ENCODE data around the gene CNN2.

The CNN2 gene

DNA sequence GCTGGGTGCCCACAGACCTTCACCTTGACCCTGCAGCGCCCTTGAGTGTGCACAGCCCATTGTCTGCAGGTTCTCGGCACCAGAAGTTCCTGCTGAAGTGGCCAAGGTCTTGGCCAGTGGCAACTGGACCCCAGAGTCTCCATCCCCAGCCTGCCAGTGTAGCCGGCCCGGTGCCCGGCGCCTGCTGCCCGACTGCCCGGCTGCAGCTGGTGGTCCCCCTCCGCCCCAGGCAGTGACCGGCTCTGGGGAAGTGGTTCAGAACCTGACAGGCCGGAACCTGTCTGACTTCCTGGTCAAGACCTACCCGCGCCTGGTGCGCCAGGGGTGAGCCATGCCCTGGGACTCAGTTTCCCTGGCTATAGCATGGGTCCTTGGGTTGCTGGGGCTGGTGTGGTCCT lies 28.6 kb downstream of the CNN2 start:
- TF ChIP-seq, protein P1, sequence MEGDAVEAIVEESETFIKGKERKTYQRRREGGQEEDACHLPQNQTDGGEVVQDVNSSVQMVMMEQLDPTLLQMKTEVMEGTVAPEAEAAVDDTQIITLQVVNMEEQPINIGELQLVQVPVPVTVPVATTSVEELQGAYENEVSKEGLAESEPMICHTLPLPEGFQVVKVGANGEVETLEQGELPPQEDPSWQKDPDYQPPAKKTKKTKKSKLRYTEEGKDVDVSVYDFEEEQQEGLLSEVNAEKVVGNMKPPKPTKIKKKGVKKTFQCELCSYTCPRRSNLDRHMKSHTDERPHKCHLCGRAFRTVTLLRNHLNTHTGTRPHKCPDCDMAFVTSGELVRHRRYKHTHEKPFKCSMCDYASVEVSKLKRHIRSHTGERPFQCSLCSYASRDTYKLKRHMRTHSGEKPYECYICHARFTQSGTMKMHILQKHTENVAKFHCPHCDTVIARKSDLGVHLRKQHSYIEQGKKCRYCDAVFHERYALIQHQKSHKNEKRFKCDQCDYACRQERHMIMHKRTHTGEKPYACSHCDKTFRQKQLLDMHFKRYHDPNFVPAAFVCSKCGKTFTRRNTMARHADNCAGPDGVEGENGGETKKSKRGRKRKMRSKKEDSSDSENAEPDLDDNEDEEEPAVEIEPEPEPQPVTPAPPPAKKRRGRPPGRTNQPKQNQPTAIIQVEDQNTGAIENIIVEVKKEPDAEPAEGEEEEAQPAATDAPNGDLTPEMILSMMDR (IDR thresholded peaks at IDR 0.05) = no peak
- no peak for TF ChIP-seq ZFX (IDR thresholded peaks at IDR 0.05; ENCODE audit: borderline replicate concordance)

DNA sequence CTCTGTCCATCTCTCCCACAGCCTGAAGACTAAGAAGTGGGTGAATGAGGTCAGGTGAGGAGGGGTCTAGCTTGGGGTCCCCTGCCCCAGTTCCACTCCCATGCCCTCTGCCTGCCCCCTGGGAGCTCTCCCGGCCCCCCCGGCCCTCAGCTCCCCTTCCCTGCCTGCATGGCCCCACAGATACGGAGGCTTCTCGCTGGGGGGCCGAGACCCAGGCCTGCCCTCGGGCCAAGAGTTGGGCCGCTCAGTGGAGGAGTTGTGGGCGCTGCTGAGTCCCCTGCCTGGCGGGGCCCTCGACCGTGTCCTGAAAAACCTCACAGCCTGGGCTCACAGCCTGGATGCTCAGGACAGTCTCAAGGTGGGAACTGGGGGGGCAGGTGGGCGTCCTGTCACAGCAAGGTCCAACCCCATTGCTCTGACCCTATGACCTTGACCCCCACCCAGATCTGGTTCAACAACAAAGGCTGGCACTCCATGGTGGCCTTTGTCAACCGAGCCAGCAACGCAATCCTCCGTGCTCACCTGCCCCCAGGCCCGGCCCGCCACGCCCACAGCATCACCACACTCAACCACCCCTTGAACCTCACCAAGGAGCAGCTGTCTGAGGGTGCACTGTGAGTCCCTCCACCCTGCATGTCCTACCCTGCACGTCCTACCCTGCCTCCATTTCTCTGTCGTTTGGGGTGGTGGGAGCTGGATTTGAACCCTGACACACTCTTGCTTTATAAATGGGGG lies 29.6 kb downstream of the CNN2 start:
- TF ChIP-seq ZFX (IDR thresholded peaks at IDR 0.05; ENCODE audit: borderline replicate concordance) = no peak
- TF ChIP-seq, protein P1 (IDR thresholded peaks at IDR 0.05) = no peak
- H3K27ac ChIP-seq = no peak overlapping the region

More for the DNA sequence above, 28.6 kb downstream of the CNN2 start:
- no peak overlapping the region for H3K27ac ChIP-seq

DNA sequence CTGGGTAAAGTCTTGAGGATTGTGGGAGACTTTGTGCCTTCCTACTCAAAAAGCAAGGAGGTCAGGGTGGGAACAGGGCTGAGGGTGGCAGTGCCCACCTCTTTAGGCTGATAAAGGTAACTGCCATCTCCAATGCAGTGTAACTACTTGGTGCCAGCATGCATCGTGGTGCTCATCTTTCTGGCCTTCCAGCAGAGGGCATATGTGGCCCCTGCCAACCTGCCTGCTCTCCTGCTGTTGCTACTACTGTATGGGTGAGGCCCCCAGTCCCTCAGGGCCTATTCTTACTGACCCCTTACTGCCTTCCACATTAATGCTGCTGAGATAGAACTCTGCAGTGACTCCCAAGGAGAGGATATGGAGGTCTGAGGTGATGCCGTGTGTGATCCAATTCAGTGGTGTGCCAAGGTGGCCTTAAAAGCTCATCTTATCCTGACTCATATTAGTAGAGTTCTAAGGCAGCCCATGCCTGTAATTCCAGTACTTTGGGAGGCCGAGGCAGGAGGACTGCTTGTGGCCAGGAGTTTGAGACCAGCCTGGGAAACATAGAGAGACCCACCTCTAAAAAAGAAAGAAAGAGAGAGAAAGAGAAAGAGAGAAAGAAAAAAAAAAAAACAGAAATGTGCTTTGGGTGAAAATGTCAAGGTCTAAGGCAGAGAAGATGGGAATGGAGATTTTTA lies 30.9 kb downstream of the CNN2 start:
- TF ChIP-seq, protein P1 (IDR thresholded peaks at IDR 0.05) = no peak
- TF ChIP-seq ZFX (IDR thresholded peaks at IDR 0.05; ENCODE audit: borderline replicate concordance) = no peak

DNA sequence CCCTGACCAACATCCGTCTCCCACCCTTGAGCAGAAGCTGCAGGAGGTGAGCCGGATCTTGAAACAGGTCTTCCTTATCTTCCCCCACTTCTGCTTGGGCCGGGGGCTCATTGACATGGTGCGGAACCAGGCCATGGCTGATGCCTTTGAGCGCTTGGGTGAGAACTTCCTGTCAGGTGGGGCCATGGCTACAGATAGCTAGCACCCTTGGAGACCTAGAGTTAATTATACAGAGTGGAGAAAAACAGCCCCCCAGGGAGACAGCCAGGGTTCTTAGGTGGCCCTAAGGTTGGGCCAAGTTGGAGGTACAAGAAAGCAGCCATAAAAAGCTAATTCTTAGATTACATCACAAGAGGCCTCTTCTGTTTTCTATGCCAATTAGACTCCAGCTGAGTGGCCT lies 31.7 kb downstream of the CNN2 start:
- TF ChIP-seq, protein P1 (IDR thresholded peaks at IDR 0.05) = no peak
- no peak for TF ChIP-seq ZFX (IDR thresholded peaks at IDR 0.05; ENCODE audit: borderline replicate concordance)
- no peak overlapping the region for H3K27ac ChIP-seq

More for the DNA sequence above, 30.9 kb downstream of the CNN2 start:
- no peak overlapping the region for H3K27ac ChIP-seq

DNA sequence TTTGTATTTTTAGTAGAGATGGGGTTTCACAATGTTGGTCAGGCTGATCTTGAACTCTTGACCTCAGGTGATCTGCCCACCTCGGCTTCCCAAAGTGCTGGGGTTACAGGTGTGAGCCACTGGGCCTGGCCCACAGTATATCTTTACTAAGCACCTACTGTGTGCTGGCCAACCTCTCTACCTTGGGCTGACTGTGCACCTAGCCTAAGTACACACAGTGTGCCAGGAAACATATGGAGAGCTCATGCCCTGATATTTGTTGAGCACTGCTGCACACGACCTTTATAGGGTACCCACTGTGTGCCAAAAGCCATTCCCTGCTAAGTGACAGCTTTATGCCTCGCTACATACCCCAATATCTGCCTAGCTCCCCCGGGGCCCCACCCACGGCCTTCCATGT lies 34.3 kb downstream of the CNN2 start:
- TF ChIP-seq ZFX (IDR thresholded peaks at IDR 0.05; ENCODE audit: borderline replicate concordance) = no peak
- TF ChIP-seq, protein P1 (IDR thresholded peaks at IDR 0.05) = no peak
- H3K27ac ChIP-seq = no peak overlapping the region

DNA sequence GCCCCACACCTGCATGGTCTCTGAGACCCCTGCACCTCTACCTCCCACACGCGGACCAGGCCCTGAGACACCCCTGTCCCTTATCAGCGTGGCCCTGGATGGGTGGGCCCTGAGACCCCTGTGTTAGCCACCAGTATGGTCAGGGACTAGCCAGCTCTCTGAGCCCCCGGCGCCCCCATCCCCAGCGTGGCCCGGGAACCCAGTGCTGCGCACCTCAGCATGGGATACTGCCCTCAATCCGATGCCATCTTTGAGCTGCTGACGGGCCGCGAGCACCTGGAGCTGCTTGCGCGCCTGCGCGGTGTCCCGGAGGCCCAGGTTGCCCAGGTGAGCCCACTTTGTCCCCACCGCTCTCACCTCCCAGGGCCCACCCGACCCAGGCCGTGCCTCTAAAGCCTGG lies 35.6 kb downstream of the CNN2 start:
- TF ChIP-seq ZFX (IDR thresholded peaks at IDR 0.05; ENCODE audit: borderline replicate concordance) = no peak
- TF ChIP-seq, protein P1 (IDR thresholded peaks at IDR 0.05) = no peak
- H3K27ac ChIP-seq = peak overlapping the region; percentile 27; the same call in 1 of the 2 replicates
